Neural cell (in vitro differentiated cells): ENCODE measurements around the gene PTPRN2. TPM values are rescaled to one million over a fixed set of nuclear protein-coding genes. Genes with fewer than 3 reads are reported as not detected.

Source experiments
- H2AFZ ChIP-seq: fragments of 200-600, 300-800 bp; sonication (generic), shearing (Covaris generic); 2 replicates; pipeline ENCODE4 v1.6.0; 2014; ENCODE audit warnings: low read depth, mild to moderate bottlenecking, antibody characterized with exemption, low read length, moderate library complexity
- H3F3A ChIP-seq: fragments of 200-600 bp; shearing (Covaris generic); 2 replicates; pipeline ENCODE4 v1.6.1; 2016; ENCODE audit warnings: mild to moderate bottlenecking, moderate library complexity, mixed read lengths, antibody characterized with exemption, low read length; ENCODE audit not compliant: insufficient read depth, poor library complexity, severe bottlenecking
- H3K27ac ChIP-seq: fragments of 200-600, 300-800 bp; sonication (generic), shearing (Covaris generic); 2 replicates; pipeline ENCODE4 v1.5.1; 2014; ENCODE audit warnings: mild to moderate bottlenecking, low read length, moderate library complexity
- H3K27me3 ChIP-seq: fragments of 300-800, 200-600 bp; sonication (generic), shearing (Covaris generic); 2 replicates; pipeline ENCODE4 v1.6.0; 2014; ENCODE audit warnings: mild to moderate bottlenecking, low read depth, low read length, moderate library complexity; ENCODE audit not compliant: insufficient read depth
- H3K36me3 ChIP-seq: fragments of 300-800, 200-600 bp; sonication (generic), shearing (Covaris generic); 2 replicates; pipeline ENCODE4 v1.5.1; 2014; ENCODE audit warnings: mild to moderate bottlenecking, antibody characterized with exemption, low read length, moderate library complexity; ENCODE audit not compliant: insufficient read depth
- H3K4me2 ChIP-seq: fragments of 300-800, 200-600 bp; sonication (generic), shearing (Covaris generic); 2 replicates; pipeline ENCODE4 v1.6.0; 2014; ENCODE audit warnings: mild to moderate bottlenecking, low read length
- H3K4me3 ChIP-seq: fragments of 300-800, 200-600 bp; sonication (generic), shearing (Covaris generic); 2 replicates; pipeline ENCODE4 v1.5.1; 2014; ENCODE audit warnings: mild to moderate bottlenecking, low read length, moderate library complexity
- H3K79me2 ChIP-seq: fragments of 200-600 bp; shearing (Covaris generic); replicated peaks from 2 replicates; pipeline ENCODE4 v1.6.0; 2014; ENCODE audit warnings: mild to moderate bottlenecking, low read length, moderate library complexity; ENCODE audit not compliant: insufficient read depth
- H3K9ac ChIP-seq: fragments of 300-800, 200-600 bp; sonication (generic), shearing (Covaris generic); 2 replicates; pipeline ENCODE4 v1.6.1; 2016; ENCODE audit warnings: mild to moderate bottlenecking, low read length, mixed read lengths
- H3K9me2 ChIP-seq: fragments of 200-600 bp; shearing (Covaris generic); 2 replicates; pipeline ENCODE4 v1.6.1; 2016; ENCODE audit warnings: mild to moderate bottlenecking, low read length, mixed read lengths; ENCODE audit not compliant: insufficient read depth
- H3K9me3 ChIP-seq: fragments of 200-600, 300-800 bp; sonication (generic), shearing (Covaris generic); 2 replicates; pipeline ENCODE4 v1.6.1; 2016; ENCODE audit warnings: mild to moderate bottlenecking, mixed run types, low read length, moderate library complexity, mixed read lengths
- H4K20me1 ChIP-seq: fragments of 200-600 bp; shearing (Covaris generic); 2 replicates; pipeline ENCODE4 v1.6.1; 2016; ENCODE audit warnings: mild to moderate bottlenecking, mixed run types; ENCODE audit not compliant: insufficient read depth
- CTCF ChIP-seq: fragments of 450-650 bp; IDR thresholded peaks from 2 replicates; pipeline ENCODE4 v1.5.1; 2014; ENCODE audit warnings: antibody characterized with exemption, mild to moderate bottlenecking, moderate library complexity; ENCODE audit not compliant: poor library complexity, severe bottlenecking
- EP300 ChIP-seq: fragments of 450-650 bp; conservative IDR thresholded peaks from 2 replicates; pipeline ENCODE4 v1.6.1; 2014; ENCODE audit warnings: antibody characterized with exemption, mild to moderate bottlenecking, moderate library complexity; ENCODE audit not compliant: poor library complexity, severe bottlenecking
- EZH2 ChIP-seq: fragments of 200-600, 300-800 bp; shearing (Covaris generic), sonication (generic); IDR thresholded peaks from 2 replicates; pipeline ENCODE4 v1.6.1; 2014; ENCODE audit warnings: antibody characterized with exemption, low read length, borderline replicate concordance, mild to moderate bottlenecking; ENCODE audit not compliant: insufficient read depth, poor library complexity, severe bottlenecking
- MXI1 ChIP-seq: fragments of 450-650 bp; conservative IDR thresholded peaks from 2 replicates; pipeline ENCODE4 v1.6.1; 2014; ENCODE audit warnings: antibody characterized with exemption, mild to moderate bottlenecking; ENCODE audit not compliant: poor library complexity, severe bottlenecking
- POLR2AphosphoS5 ChIP-seq: IDR thresholded peaks from 2 replicates; pipeline ENCODE4 v1.6.1; 2012
- RAD21 ChIP-seq: fragments of 450-650 bp; conservative IDR thresholded peaks from 2 replicates; pipeline ENCODE4 v1.6.1; 2014; ENCODE audit warnings: antibody characterized with exemption, mild to moderate bottlenecking, moderate library complexity
- SMC3 ChIP-seq: fragments of 450-650 bp; conservative IDR thresholded peaks from 2 replicates; pipeline ENCODE4 v1.6.1; 2014; ENCODE audit warnings: antibody characterized with exemption, mild to moderate bottlenecking, moderate library complexity; ENCODE audit not compliant: poor library complexity
- TAF1 ChIP-seq: IDR thresholded peaks from 2 replicates; pipeline ENCODE4 v1.6.1; 2012; ENCODE audit warnings: low read depth
- polyA plus RNA-seq: library from polyadenylated mRNA; depleted of rRNA; stranded (reverse); fragments of >200 nt; gene quantifications from 2 replicates; pipeline ENCODE4 v1.2.3, GENCODE V29; 2014
- TF ChIP-seq, protein P1 (sequence below): IDR thresholded peaks from 2 replicates; pipeline ENCODE4 v1.6.1; 2012; ENCODE audit warnings: borderline replicate concordance

The PTPRN2 gene
- polyA plus RNA-seq, 1 donor from 2014 or later, result 31.0 TPM

- Histone ChIP-seq H2AFZ (no peak overlapping the region), H3K9ac (no peak overlapping the region), H3K27ac (no peak overlapping the region), H3K79me2 (no peaks in the 10 kb centered on the region), H3K36me3 (peaks cover 8% of the 10 kb centered on the region), H3K9me2 (no peaks in the 10 kb centered on the region), H3K9me3 (no peaks in the 10 kb centered on the region), H4K20me1 (no peaks in the 10 kb centered on the region), H3K4me2 (no peak overlapping the region), H3K4me3 (no peak overlapping the region), H3K27me3 (no peaks in the 10 kb centered on the region), H3F3A (no peaks in the 10 kb centered on the region)
- TF ChIP-seq TAF1 (no peak), CTCF (no peak), MXI1 (no peak), EP300 (no peak), RAD21 (no peak), SMC3 (no peak), POLR2AphosphoS5 (no peak), EZH2 (no peak)
- TF ChIP-seq, protein P1, sequence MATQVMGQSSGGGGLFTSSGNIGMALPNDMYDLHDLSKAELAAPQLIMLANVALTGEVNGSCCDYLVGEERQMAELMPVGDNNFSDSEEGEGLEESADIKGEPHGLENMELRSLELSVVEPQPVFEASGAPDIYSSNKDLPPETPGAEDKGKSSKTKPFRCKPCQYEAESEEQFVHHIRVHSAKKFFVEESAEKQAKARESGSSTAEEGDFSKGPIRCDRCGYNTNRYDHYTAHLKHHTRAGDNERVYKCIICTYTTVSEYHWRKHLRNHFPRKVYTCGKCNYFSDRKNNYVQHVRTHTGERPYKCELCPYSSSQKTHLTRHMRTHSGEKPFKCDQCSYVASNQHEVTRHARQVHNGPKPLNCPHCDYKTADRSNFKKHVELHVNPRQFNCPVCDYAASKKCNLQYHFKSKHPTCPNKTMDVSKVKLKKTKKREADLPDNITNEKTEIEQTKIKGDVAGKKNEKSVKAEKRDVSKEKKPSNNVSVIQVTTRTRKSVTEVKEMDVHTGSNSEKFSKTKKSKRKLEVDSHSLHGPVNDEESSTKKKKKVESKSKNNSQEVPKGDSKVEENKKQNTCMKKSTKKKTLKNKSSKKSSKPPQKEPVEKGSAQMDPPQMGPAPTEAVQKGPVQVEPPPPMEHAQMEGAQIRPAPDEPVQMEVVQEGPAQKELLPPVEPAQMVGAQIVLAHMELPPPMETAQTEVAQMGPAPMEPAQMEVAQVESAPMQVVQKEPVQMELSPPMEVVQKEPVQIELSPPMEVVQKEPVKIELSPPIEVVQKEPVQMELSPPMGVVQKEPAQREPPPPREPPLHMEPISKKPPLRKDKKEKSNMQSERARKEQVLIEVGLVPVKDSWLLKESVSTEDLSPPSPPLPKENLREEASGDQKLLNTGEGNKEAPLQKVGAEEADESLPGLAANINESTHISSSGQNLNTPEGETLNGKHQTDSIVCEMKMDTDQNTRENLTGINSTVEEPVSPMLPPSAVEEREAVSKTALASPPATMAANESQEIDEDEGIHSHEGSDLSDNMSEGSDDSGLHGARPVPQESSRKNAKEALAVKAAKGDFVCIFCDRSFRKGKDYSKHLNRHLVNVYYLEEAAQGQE, result no peak
Measured at GRCh38 chr7:158134824-158135223, 452.8 kb downstream of the PTPRN2 start.

- Histone ChIP-seq H3K9ac (no peak overlapping the region), H3K36me3 (peaks cover 8% of the 10 kb centered on the region), H3K4me2 (no peak overlapping the region), H3K27ac (no peak overlapping the region), H3K9me3 (no peaks in the 10 kb centered on the region), H3F3A (no peaks in the 10 kb centered on the region), H3K27me3 (no peaks in the 10 kb centered on the region), H4K20me1 (no peaks in the 10 kb centered on the region), H3K4me3 (no peak overlapping the region), H3K79me2 (no peaks in the 10 kb centered on the region), H2AFZ (no peak overlapping the region), H3K9me2 (no peaks in the 10 kb centered on the region)
- TF ChIP-seq CTCF, result no peak
- no peak for TF ChIP-seq SMC3
- TF ChIP-seq EZH2, result no peak
- TF ChIP-seq TAF1, result no peak
- TF ChIP-seq EP300, result no peak
- no peak for TF ChIP-seq POLR2AphosphoS5
- no peak for TF ChIP-seq RAD21
- TF ChIP-seq MXI1, result no peak
- TF ChIP-seq, protein P1, result no peak
Measured at GRCh38 chr7:158133515-158134271, 453.9 kb downstream of the PTPRN2 start.
